IPS-18a (cell line): ENCODE measurements around the gene RASAL1.

Source experiments
- H3K27ac ChIP-seq: one replicate; pipeline ENCODE4 v1.5.1; 2013; ENCODE audit warnings: low read length
- H3K27me3 ChIP-seq: one replicate; pipeline ENCODE4 v1.6.1; 2013; ENCODE audit warnings: mild to moderate bottlenecking, low read length; ENCODE audit not compliant: control insufficient read depth, insufficient read depth
- H3K36me3 ChIP-seq: one replicate; pipeline ENCODE4 v1.6.1; 2013; ENCODE audit warnings: low read depth, low read length; ENCODE audit not compliant: control insufficient read depth
- H3K4me1 ChIP-seq: one replicate; pipeline ENCODE4 v1.6.1; 2013; ENCODE audit warnings: low read depth, low read length; ENCODE audit not compliant: control insufficient read depth
- H3K4me3 ChIP-seq: one replicate; pipeline ENCODE4 v1.5.1; 2013; ENCODE audit warnings: low read length
- H3K9ac ChIP-seq: one replicate; pipeline ENCODE4 v1.6.1; 2013; ENCODE audit warnings: mild to moderate bottlenecking, low read length, moderate library complexity
- H3K9me3 ChIP-seq: one replicate; pipeline ENCODE4 v1.6.1; 2013; ENCODE audit warnings: low read depth, low read length; ENCODE audit not compliant: control insufficient read depth

The RASAL1 gene

DNA sequence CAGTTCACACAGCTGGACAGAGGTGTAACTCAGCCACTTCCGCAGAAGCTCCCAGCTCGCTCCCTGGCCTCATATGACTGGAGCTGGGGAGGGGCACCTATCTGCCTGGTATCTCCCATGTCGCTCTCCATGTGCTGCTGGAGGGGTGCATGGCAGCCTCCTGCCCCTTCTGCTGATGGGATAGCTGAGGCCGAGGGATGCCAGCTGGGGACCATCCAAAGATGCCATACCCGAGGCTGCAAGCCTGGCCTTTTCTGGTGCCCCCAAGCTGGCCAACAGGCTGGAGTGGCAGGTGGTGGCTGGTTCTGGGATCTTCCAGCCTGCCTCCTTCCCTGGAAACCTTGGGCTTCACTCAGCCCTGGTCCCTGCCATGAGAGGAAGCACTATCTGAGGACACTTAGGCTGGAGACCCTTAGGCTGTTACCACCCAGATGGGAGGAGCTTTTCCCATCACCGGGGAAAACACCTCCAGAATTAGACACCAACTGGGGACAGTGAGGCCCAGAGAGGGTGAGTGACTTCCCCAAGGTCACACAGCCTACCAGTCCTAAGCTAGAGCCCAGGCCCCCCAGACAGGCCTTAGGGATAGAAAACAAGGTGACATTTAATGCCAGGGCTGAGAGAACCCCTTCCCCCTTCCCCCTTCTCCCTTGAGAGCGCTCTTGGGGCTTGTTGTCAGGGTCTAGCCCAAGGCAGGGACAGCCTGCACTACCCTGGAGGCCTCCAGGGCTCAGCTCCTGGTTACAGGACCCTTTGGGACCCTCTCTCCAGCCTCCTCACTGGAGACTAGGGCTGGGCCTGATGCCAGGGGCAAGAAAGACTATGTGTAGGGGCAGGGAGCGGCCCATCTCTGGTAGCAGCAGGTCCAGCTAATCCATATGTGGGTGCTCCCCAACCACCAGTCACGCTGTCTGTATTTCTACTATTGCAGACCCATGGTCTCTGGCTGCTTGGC, 71.9 kb downstream of the RASAL1 start:
- no peak overlapping the region for H3K27ac ChIP-seq
- H3K27me3 ChIP-seq: no peaks in the 10 kb centered on the region
- peaks cover 8% of the 10 kb centered on the region for H3K4me1 ChIP-seq
- no peak overlapping the region for H3K9ac ChIP-seq
- H3K4me3 ChIP-seq: no peak overlapping the region
- H3K36me3 ChIP-seq: no peaks in the 10 kb centered on the region
- H3K9me3 ChIP-seq: no peaks in the 10 kb centered on the region

DNA sequence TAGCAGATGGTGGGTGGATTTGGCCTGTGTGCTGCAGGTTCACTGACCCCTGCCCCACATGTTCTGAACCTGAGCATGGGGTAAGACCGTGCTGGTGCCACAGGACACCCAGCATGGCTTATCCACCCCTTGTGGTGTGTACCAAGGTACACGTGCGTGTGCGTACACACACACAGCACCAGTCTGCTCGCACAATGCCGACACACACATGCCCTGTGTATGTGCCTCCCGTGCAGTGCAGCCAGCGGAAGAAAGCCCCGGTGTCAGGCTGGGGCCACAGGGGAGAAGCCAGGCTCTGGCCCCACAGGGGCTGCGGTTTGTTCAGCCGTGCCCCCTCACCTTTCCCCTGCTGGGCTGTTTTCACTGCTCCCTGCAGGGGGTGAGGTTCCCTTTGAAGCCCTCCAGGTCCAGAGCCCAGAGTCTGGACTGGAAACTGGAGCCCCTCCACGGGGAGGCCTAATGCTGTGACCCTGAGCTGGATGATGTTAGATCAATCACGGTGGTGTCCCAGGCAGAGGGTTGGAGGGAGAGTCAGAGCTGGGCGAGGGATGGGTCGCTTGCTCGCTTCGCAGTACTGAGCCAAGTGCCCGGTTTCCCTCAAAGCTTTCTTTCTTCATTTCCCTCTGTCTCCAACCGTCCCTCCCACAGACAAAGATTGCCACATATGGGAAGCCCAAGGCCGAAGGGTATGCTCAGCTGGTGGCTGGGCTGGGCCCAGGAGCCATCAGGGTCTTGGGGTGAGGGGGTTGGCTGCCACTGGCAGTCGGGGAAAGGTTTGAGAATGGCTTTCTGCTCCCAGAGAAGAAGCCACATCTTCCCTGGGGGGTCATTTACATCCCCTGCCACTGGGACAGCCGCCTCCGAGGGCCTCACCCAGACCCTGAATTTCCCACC, 72.8 kb downstream of the RASAL1 start:
- Histone ChIP-seq H3K27ac (no peak overlapping the region), H3K27me3 (no peaks in the 10 kb centered on the region), H3K36me3 (no peaks in the 10 kb centered on the region), H3K9me3 (no peaks in the 10 kb centered on the region), H3K4me3 (no peak overlapping the region), H3K9ac (no peak overlapping the region), H3K4me1 (peaks cover 8% of the 10 kb centered on the region)

DNA sequence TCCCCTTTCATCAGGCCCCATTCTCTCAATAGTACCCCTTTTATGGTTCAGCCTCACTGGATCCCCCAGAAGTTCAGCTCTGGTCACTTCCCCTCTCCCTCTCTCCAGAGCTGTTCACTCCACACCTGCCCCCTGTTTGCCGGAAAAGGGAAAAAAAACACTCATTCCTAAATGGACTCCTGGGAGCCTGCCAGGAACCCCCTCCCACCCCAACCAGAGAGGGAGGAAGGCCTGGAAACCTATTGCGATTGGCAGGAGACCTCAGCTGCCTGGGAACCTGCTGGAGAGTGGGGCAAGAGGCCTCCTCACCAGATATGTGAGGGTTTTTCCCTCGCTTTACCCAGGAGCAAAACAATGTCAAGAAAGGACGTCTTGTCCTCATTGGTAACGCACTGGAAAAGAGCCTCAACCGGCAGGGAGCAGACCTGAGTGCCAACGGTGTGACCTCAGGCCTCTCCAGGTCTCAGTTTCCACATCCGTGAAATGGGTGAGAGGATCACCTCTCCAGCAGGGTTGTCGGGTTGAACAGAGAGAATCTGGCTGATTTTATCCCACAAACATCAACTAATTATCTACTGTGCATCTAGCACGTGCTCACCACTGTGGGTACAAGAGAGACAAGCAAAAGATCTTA, 74.4 kb downstream of the RASAL1 start:
- no peak overlapping the region for H3K27ac ChIP-seq

DNA sequence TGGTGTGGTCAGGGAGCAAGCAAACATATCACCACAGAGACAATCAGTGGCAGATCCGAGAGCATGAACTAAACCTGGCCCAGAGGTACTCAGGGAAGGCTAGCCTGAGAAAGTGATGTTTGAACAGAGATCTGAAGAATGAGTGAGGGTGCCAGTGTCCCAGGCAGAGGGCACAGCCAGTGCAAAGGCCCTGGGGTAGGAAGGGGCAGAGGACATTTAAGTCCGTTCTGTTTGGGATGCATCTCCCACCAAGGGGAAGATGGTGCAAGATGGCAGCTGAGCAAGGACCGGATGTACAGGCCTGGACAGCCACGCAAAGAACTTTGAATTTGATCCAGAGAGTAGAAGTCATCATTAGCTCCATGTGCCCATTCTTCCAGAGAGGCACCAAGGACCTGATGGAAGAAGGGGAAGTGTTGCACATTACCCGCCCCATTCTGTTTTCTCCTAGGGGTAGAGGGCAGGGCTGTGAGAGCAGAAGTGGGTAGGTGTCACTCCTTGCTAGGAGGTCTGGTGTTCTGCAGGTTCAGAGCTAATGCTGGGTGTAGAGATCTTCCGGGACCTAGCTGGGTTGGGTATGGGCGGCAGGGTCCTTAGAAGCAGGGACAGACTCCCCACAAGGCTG, 75.1 kb downstream of the RASAL1 start:
- H3K4me3 ChIP-seq: no peak overlapping the region
- peaks cover 6% of the 10 kb centered on the region for H3K4me1 ChIP-seq
- no peak overlapping the region for H3K27ac ChIP-seq
- peaks cover 17% of the 10 kb centered on the region for H3K27me3 ChIP-seq
- H3K36me3 ChIP-seq: no peaks in the 10 kb centered on the region
- no peaks in the 10 kb centered on the region for H3K9me3 ChIP-seq
- H3K9ac ChIP-seq: no peak overlapping the region

More for the DNA sequence above, 74.4 kb downstream of the RASAL1 start:
- Histone ChIP-seq H3K9me3 (no peaks in the 10 kb centered on the region), H3K4me1 (peaks cover 8% of the 10 kb centered on the region), H3K36me3 (no peaks in the 10 kb centered on the region), H3K9ac (no peak overlapping the region), H3K27me3 (peaks cover 10% of the 10 kb centered on the region), H3K4me3 (no peak overlapping the region)

DNA sequence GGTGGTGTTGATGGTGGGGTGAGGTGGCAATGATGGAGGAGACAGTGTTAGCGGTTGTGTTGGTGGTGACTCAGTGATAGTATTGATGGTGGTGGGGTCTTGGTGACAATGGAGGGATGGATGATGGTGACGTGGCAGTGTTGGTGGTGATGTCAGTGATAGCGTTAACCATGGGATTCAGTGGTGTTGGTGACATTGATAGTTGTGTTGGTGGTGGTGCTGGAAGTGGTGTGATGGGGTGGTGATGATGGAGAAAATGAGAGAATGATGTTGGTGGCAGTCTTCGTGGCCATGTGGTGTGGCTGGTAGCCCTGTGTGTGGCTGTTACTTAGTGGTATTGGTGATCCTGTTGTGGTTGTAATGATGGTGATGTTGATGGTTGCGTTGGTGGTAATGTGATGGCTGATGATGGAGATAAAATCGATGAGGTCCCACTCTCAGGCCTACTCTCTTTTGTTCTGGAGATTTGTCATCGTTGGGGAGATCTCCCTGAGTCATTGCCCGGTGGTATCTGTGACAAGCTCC, 76.4 kb downstream of the RASAL1 start:
- H3K4me3 ChIP-seq: no peak overlapping the region
- no peak overlapping the region for H3K9ac ChIP-seq
- H3K27me3 ChIP-seq: peaks cover 22% of the 10 kb centered on the region
- H3K4me1 ChIP-seq: peaks cover 5% of the 10 kb centered on the region
- H3K36me3 ChIP-seq: no peaks in the 10 kb centered on the region
- no peak overlapping the region for H3K27ac ChIP-seq
- H3K9me3 ChIP-seq: no peaks in the 10 kb centered on the region

DNA sequence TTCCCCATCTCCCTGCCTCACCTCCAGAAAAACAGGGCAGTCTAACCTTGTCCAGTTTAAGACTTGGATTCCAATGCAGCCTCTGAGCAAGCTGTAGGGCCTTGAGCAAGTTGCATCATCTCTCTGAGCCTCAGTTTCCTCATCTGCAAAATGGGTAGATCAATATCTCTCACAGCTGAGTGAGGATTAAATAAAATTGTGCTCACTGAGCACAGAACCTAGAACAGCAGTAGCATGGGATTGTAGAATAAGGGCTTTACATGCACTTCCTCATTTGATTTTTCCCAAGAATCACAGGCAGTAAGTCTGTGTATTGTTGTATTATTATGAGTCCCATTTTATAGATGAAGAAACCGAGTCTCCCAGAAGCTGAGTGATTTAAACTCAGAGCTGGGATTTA, 77.0 kb downstream of the RASAL1 start:
- peaks cover 22% of the 10 kb centered on the region for H3K27me3 ChIP-seq
- H3K4me1 ChIP-seq: peaks cover 5% of the 10 kb centered on the region
- H3K36me3 ChIP-seq: no peaks in the 10 kb centered on the region

DNA sequence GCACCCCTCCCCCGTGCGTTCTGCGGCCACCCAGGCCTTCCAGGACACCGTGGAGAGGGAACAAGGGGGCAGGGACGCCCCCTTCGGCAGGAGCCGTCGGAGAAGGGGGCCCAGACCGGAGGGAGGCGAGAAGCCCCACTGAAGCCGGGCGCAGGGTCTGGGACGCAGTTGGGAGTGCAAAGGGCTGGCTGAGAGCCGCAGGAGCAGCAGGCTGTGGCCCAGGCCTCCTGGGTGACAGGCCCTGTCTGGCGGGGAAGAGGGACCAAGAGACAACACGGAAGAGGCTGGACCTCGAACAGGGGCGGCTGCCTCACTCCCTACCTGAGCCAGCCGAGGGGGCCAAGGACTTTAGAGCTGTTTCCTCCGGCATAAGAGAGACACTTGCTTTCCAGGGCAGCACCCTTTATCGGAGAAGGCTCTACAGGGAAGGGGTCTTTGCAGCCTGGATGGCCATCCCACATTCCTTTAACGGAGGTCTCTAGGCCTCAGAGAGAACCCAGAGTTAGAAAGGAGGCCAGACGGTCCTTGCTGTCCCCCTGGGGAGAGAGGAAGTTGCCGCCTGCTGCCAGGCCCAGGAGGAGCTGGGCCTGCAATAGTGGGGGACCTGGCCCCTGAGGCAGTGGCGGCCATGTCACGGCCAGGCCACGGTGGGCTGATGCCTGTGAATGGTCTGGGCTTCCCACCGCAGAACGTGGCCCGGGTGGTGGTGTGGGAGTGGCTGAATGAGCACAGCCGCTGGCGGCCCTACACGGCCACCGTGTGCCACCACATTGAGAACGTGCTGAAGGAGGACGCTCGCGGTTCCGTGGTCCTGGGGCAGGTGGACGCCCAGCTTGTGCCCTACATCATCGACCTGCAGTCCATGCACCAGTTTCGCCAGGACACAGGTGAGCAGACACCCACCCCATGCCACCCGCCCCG, 77.7 kb downstream of the RASAL1 start:
- no peaks in the 10 kb centered on the region for H3K36me3 ChIP-seq
- H3K9me3 ChIP-seq: no peaks in the 10 kb centered on the region
- peaks cover 5% of the 10 kb centered on the region for H3K4me1 ChIP-seq
- peaks cover 22% of the 10 kb centered on the region for H3K27me3 ChIP-seq
- no peak overlapping the region for H3K4me3 ChIP-seq
- H3K27ac ChIP-seq: no peak overlapping the region
- H3K9ac ChIP-seq: no peak overlapping the region

More for the DNA sequence above, 77.0 kb downstream of the RASAL1 start:
- Histone ChIP-seq H3K9ac (no peak overlapping the region), H3K9me3 (no peaks in the 10 kb centered on the region), H3K4me3 (no peak overlapping the region), H3K27ac (no peak overlapping the region)

DNA sequence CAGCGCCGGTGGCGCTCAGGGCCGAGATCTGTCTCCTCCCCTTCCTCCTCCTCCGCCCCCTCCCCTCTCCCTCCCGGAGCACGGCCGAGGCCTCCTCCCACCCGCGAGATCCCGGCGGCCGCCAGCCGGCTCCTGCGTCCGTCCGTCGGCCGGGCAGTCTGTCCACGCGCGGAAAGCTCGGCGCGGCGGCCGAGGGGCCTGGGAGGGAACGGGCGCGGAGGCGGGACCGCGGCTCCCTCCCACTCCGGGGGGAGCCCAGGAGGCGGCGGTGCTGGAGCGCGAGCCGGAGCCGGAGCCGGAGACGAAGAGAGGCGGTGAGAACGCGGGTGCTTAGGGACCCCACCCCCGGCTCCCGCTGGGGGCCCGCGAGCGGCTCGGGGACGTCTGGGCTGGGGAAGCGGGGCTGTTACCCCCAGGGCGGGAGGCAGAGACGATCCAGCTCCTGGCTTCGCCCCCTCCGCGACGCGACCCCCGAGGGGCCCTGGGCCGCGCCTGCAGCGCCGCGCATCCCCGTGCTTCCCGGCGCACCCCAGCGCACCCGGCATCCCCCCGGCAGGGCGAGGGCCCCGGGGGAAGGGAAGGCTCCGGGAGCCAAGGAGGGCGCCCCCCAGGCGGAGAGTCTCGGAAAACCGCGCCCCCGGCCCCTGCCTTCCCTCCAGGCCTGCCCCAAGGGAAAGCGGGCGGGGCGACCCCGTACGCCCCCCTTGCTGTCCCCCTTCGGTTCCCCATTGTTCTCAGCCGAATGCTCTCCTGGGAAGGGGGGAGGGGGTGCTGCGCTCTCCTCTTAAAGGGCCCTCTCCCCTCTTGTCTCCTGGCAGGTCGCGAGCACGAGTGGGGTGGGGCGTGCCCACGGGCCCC, 78.7 kb downstream of the RASAL1 start, which contains the start of gene DTX1:
Gene DTX1, plus strand, starts transcription at position 100 of the 858 bp plus-strand sequence. CDS start 1,463 bp downstream, outside the sequence.
- Histone ChIP-seq H3K36me3 (no peaks in the 10 kb centered on the region), H3K27me3 (peaks cover 22% of the 10 kb centered on the region), H3K27ac (no peak within 1 kb of the TSS), H3K4me1 (no peaks in the 10 kb centered on the region), H3K9ac (no peak within 1 kb of the TSS), H3K9me3 (no peaks in the 10 kb centered on the region), H3K4me3 (peak within 1 kb of the TSS; percentile 56)

DNA sequence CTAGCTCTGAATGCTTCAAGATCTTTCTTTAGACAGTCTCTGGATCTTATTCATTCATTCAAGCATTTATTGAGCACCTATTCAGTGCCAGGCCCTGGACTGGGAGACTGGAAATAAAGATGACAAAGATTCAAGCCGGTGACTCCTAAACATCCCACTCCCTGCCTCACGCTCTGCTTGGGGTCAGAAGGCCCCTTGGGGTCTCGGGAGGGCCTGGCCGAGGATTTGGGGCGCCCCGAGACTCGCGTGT, 79.3 kb downstream of the RASAL1 start:
- Histone ChIP-seq H3K9me3 (no peaks in the 10 kb centered on the region), H3K4me1 (no peaks in the 10 kb centered on the region), H3K9ac (no peak overlapping the region), H3K36me3 (no peaks in the 10 kb centered on the region), H3K27me3 (peaks cover 22% of the 10 kb centered on the region), H3K4me3 (peak overlapping the region; percentile 56), H3K27ac (no peak overlapping the region)
